ENCODE results near the gene MMP14. TPM values are rescaled to one million over a fixed set of nuclear protein-coding genes. Genes with fewer than 3 reads are reported as not detected.

The MMP14 gene
- total and polyA plus RNA-seq, 11 donors: 14.0 to 90.6 (median 24.8) TPM

DNA sequence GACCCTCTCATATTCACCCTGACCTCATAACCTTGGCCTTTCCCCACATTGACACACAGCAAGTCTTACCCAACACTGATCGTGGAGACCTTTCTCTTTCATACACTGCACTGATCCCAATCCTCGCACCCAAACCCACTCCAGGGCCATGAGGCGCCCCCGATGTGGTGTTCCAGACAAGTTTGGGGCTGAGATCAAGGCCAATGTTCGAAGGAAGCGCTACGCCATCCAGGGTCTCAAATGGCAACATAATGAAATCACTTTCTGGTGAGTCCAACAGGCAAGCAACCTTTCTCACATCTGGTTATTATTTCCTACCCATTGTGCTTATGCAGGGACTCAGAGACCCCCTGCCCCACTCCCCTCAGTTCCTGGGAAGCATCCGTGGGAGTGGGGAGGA is 5.4 kb downstream of the MMP14 start:
- whole genome bisulfite sequencing, 4 donors: 93 to 97% (median 94%) methylated on average over 8 of the region's 8 CpGs

DNA sequence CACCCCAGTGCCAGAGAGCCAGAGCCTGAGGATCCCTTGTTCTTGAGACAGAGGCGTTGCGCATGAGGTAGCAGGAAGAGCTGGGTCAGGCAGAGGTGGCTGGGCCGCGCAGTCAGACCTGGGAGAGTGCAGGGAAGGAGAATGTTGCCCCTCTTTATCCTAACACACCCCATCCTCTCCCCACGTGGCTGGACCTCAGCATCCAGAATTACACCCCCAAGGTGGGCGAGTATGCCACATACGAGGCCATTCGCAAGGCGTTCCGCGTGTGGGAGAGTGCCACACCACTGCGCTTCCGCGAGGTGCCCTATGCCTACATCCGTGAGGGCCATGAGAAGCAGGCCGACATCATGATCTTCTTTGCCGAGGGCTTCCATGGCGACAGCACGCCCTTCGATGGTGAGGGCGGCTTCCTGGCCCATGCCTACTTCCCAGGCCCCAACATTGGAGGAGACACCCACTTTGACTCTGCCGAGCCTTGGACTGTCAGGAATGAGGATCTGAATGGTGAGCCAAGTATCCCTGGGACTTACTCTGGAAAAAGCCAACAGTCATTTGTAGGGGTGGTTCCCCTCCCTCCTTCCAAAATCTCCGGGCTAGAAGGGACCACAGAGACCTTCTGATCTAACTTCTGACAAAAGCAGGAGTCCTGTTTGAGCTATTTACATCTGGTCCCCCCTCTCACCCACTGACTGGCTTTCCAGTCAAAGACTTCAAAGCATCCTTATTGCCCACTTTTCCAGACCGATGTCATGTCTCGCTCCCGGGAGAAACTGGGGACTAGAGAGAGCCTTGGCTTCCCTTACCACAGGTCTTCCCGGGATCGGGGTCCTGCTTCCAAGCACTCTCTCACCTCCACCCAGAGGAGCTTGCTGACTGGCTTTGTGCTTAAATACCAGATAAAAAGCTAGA is 6.1 kb downstream of the MMP14 start:
- intact Hi-C loops (cut with DNase I): no loop called here
- Histone ChIP-seq H3K4me1 (peaks cover 0 to 46% (median 26%) of the 10 kb centered on the region in 12 donors), H3K27ac (peak overlapping the region in 1 of 12 donors; percentile 38), H3K9me3 (no peaks in the 10 kb centered on the region), H3K36me3 (peaks cover 0 to 69% (median 56%) of the 10 kb centered on the region in 9 donors), H3K4me3 (no peak overlapping the region), H3K27me3 (no peaks in the 10 kb centered on the region)
- no peak for ATAC-seq
- no peak for TF ChIP-seq POLR2A (IDR thresholded peaks at IDR 0.05)
- TF ChIP-seq CTCF (IDR thresholded peaks at IDR 0.05): no peak
- DNase-seq: no peak
- 89 to 94% (median 91%) methylated on average over 28 of the region's 28 CpGs for WGBS, 4 donors

More for the DNA sequence above, 5.4 kb downstream of the MMP14 start:
- no peaks in the 10 kb centered on the region for H3K27me3 ChIP-seq
- H3K9me3 ChIP-seq: no peaks in the 10 kb centered on the region
- DNase-seq: no peak
- H3K4me1 ChIP-seq: peaks cover 0 to 42% (median 22%) of the 10 kb centered on the region in 12 donors
- intact Hi-C loops (cut with DNase I): no loop called here
- H3K4me3 ChIP-seq: no peak overlapping the region
- peak overlapping the region in 1 of 12 donors; percentile 38 for H3K27ac ChIP-seq
- H3K36me3 ChIP-seq: peaks cover 0 to 67% (median 54%) of the 10 kb centered on the region in 9 donors
- no peak for ATAC-seq
- no peak for TF ChIP-seq CTCF (IDR thresholded peaks at IDR 0.05)
- TF ChIP-seq POLR2A (IDR thresholded peaks at IDR 0.05): no peak

GRCh38 chr14:22843123-22843925 is 6.9 kb downstream of the MMP14 start:
- ATAC-seq (no peak), DNase-seq (no peak)
- WGBS, 4 donors: 80 to 90% (median 87%) methylated on average over 21 of the region's 21 CpGs
- Histone ChIP-seq H3K27me3 (no peaks in the 10 kb centered on the region), H3K4me1 (peaks cover 0 to 46% (median 31%) of the 10 kb centered on the region in 12 donors), H3K27ac (peak overlapping the region in 1 of 12 donors; percentile 32), H3K36me3 (peaks cover 0 to 69% (median 56%) of the 10 kb centered on the region in 9 donors), H3K4me3 (no peak overlapping the region), H3K9me3 (no peaks in the 10 kb centered on the region)
- intact Hi-C loops (cut with DNase I): no loop called here
- TF ChIP-seq CTCF (IDR thresholded peaks at IDR 0.05): no peak
- no peak for TF ChIP-seq POLR2A (IDR thresholded peaks at IDR 0.05)

Measured in heart left ventricle (tissue), 16 donors.